Breast epithelium (tissue), 4 donors: ENCODE results near the gene MON1B. TPM values are rescaled to one million over a fixed set of nuclear protein-coding genes. Genes with fewer than 3 reads are reported as not detected.

Source experiments
- DNase-seq, 2 donors: peaks; one replicate each; pipeline ENCODE4 v3.0.0-alpha.2; 2019; ENCODE audit warnings: low spot score in 2 of 2
- H3K27ac ChIP-seq, 2 donors: fragments of 200-600 bp; sonication (generic) in 1 of 2; one replicate each; pipeline ENCODE4 v1.5.1; 2016 to 2019; ENCODE audit warnings: mild to moderate bottlenecking in 1 of 2
- H3K27me3 ChIP-seq, 2 donors: fragments of 200-600 bp; sonication (generic) in 1 of 2; one replicate each; pipeline versions ENCODE4 v1.5.1 to v1.6.0; 2017 to 2019; ENCODE audit warnings: control low read depth in 1 of 2, mild to moderate bottlenecking in 1 of 2
- H3K36me3 ChIP-seq: fragments of 200-600 bp; one replicate; pipeline ENCODE4 v1.5.1; 2019
- H3K4me1 ChIP-seq, 2 donors: fragments of 200-600 bp; sonication (generic); one replicate each; pipeline ENCODE4 v1.5.1; 2016 to 2019; ENCODE audit warnings: control low read depth in 1 of 2
- H3K4me3 ChIP-seq, 3 donors: fragments of 200-600 bp; sonication (generic); 1 replicate in 2 of 3; 2 replicates in 1 of 3; pipeline ENCODE4 v1.5.1; 2016 to 2019; ENCODE audit warnings: mild to moderate bottlenecking in 3 of 3, moderate library complexity in 2 of 3
- H3K9me3 ChIP-seq, 2 donors: fragments of 200-600 bp; sonication (generic) in 1 of 2; one replicate each; pipeline ENCODE4 v1.5.1; 2016 to 2019; ENCODE audit warnings: control low read depth in 1 of 2
- CTCF ChIP-seq, 3 donors: fragments of 450-650 bp; IDR thresholded peaks; one replicate each; pipeline ENCODE4 v1.5.1; 2016 to 2017; ENCODE audit warnings: antibody characterized with exemption in 3 of 3, mild to moderate bottlenecking in 3 of 3, moderate library complexity in 3 of 3
- POLR2A ChIP-seq: fragments of 450-650 bp; IDR thresholded peaks from one replicate; pipeline ENCODE4 v1.6.1; 2016; ENCODE audit warnings: antibody characterized with exemption, mild to moderate bottlenecking, moderate library complexity
- POLR2AphosphoS5 ChIP-seq, 3 donors: sonication (generic); formaldehyde crosslinking; IDR thresholded peaks; one replicate each; pipeline ENCODE4 v1.6.1; 2017; ENCODE audit warnings: antibody characterized with exemption in 3 of 3
- intact Hi-C: fragments of 100-400 bp; cut with DNase I; formaldehyde crosslinking; loops from one replicate; pipeline ENCODE4 v1.15.1; 2023; ENCODE audit warnings: low total_unique reads
- total RNA-seq, 3 donors: library from RNA; depleted of rRNA; stranded (reverse); fragments of >200 nt; gene quantifications; one replicate each; pipeline ENCODE4 v1.1.0, GENCODE V29; 2016

Gene MON1B
- total RNA-seq, 3 donors from 2014 or later = 21.6 to 26.6 (median 22.5) TPM

- peak; percentile 42 to 65 for DNase-seq
These were observed 21.1 kb downstream of the MON1B start for GRCh38 chr16:77211880-77212740.

GRCh38 chr16:77212741-77213541 lies 22.0 kb downstream of the MON1B start:
- no peaks in the 10 kb centered on the region for H3K36me3 ChIP-seq
- intact Hi-C loops = no loop called here
- DNase-seq = peak; percentile 65 to 69
- H3K27ac ChIP-seq = peak overlapping the region; percentile 90 to 97
- H3K4me1 ChIP-seq = no peaks in the 10 kb centered on the region
- peak overlapping the region; percentile 51 to 89 (median 81) for H3K4me3 ChIP-seq
- TF ChIP-seq CTCF (IDR thresholded peaks at IDR 0.05) (no peak), POLR2AphosphoS5 (IDR thresholded peaks at IDR 0.05) (peak; percentile 6 to 56 (median 15)), POLR2A (peak; percentile 54)
- no peaks in the 10 kb centered on the region for H3K27me3 ChIP-seq
- no peaks in the 10 kb centered on the region for H3K9me3 ChIP-seq

More at GRCh38 chr16:77211880-77212740, 21.1 kb downstream of the MON1B start:
- H3K4me1 ChIP-seq = no peaks in the 10 kb centered on the region
- intact Hi-C loops = no loop called here
- peak overlapping the region; percentile 51 to 89 (median 81) for H3K4me3 ChIP-seq
- TF ChIP-seq POLR2A (no peak), POLR2AphosphoS5 (IDR thresholded peaks at IDR 0.05) (peak in 1 of 3 donors; percentile 71), CTCF (IDR thresholded peaks at IDR 0.05) (no peak)
- H3K9me3 ChIP-seq = no peaks in the 10 kb centered on the region
- H3K27me3 ChIP-seq = no peaks in the 10 kb centered on the region
- no peaks in the 10 kb centered on the region for H3K36me3 ChIP-seq
- H3K27ac ChIP-seq = peak overlapping the region; percentile 90 to 97

GRCh38 chr16:77213542-77214106 lies 22.6 kb downstream of the MON1B start:
- Histone ChIP-seq H3K27ac (peak overlapping the region; percentile 90 to 97), H3K36me3 (no peaks in the 10 kb centered on the region), H3K4me3 (peak overlapping the region in 2 of 3 donors; percentile 81 to 89), H3K4me1 (no peaks in the 10 kb centered on the region), H3K27me3 (no peaks in the 10 kb centered on the region), H3K9me3 (no peaks in the 10 kb centered on the region)
- TF ChIP-seq CTCF (IDR thresholded peaks at IDR 0.05) (no peak), POLR2AphosphoS5 (IDR thresholded peaks at IDR 0.05) (peak in 1 of 3 donors; percentile 34), POLR2A (no peak)
- peak in 1 of 2 donors; percentile 78 for DNase-seq
- intact Hi-C loops = no loop called here

GRCh38 chr16:77214411-77215138 lies 23.6 kb downstream of the MON1B start:
- Histone ChIP-seq H3K36me3 (no peaks in the 10 kb centered on the region), H3K27me3 (no peaks in the 10 kb centered on the region), H3K4me3 (no peak overlapping the region), H3K4me1 (no peaks in the 10 kb centered on the region), H3K9me3 (no peaks in the 10 kb centered on the region), H3K27ac (peak overlapping the region; percentile 66 to 90)
- intact Hi-C loops = no loop called here
- no peak for TF ChIP-seq POLR2A
- DNase-seq = no peak

GRCh38 chr16:77219437-77219836 lies 28.4 kb downstream of the MON1B start:
- H3K27me3 ChIP-seq = no peaks in the 10 kb centered on the region
- H3K27ac ChIP-seq = no peak overlapping the region
- H3K4me3 ChIP-seq = no peak overlapping the region
- no peak for DNase-seq
- intact Hi-C loops = no loop called here
- H3K9me3 ChIP-seq = no peaks in the 10 kb centered on the region
- TF ChIP-seq POLR2AphosphoS5 (IDR thresholded peaks at IDR 0.05) (no peak), POLR2A (no peak), CTCF (IDR thresholded peaks at IDR 0.05) (no peak)
- no peaks in the 10 kb centered on the region for H3K36me3 ChIP-seq
- H3K4me1 ChIP-seq = no peaks in the 10 kb centered on the region
